Measurements from ENCODE around the gene GRID1.

GRID1 gene

DNA sequence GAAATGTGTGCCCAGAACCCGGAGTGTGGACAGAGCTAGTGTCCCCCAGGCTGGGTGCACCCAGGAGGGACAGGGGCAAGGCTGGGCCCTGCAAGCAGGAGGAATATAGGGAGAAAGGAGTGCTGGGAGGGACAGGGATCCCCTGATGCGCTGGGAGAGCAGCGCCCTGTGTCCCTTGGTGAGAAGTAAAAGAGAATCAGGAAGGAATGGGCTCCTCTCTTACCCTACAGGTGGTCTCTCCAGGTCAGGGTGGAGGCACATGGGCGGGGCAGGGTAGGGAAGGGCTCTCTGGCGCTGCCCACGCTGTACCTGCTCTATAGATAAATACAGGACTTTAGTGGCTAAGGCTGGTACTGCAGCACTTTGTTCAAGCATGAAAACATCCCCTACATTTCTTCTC is 753.8 kb downstream of the GRID1 start:
- no peak for TF ChIP-seq ZFX (IDR thresholded peaks at IDR 0.05; ENCODE audit: borderline replicate concordance)
- TF ChIP-seq, protein P1, sequence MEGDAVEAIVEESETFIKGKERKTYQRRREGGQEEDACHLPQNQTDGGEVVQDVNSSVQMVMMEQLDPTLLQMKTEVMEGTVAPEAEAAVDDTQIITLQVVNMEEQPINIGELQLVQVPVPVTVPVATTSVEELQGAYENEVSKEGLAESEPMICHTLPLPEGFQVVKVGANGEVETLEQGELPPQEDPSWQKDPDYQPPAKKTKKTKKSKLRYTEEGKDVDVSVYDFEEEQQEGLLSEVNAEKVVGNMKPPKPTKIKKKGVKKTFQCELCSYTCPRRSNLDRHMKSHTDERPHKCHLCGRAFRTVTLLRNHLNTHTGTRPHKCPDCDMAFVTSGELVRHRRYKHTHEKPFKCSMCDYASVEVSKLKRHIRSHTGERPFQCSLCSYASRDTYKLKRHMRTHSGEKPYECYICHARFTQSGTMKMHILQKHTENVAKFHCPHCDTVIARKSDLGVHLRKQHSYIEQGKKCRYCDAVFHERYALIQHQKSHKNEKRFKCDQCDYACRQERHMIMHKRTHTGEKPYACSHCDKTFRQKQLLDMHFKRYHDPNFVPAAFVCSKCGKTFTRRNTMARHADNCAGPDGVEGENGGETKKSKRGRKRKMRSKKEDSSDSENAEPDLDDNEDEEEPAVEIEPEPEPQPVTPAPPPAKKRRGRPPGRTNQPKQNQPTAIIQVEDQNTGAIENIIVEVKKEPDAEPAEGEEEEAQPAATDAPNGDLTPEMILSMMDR (IDR thresholded peaks at IDR 0.05): peak; percentile 22
- H3K27ac ChIP-seq: no peak overlapping the region

DNA sequence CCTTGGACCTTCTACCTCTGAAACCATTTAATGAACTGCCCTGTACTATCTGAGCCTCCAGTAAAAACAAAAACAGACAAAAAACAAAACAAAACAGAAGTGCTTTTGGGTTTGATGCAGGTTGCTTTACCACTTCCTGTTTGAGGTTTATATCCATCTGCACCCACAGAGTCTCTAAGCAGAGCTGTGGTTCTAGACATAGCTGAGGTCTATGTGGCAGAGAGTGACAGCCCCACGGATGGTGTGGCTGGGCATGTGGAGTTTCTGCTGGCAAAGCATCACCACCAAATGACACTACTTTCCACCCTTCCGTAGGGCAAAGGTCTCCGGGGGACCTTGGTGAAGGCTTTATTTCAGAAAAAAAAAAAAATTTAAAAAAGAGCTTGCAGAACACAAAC is 754.2 kb downstream of the GRID1 start:
- no peak overlapping the region for H3K27ac ChIP-seq
- no peak for TF ChIP-seq ZFX (IDR thresholded peaks at IDR 0.05; ENCODE audit: borderline replicate concordance)
- TF ChIP-seq, protein P1 (IDR thresholded peaks at IDR 0.05): no peak

- TF ChIP-seq, protein P1 (IDR thresholded peaks at IDR 0.05): no peak
- TF ChIP-seq ZFX (IDR thresholded peaks at IDR 0.05; ENCODE audit: borderline replicate concordance): no peak
- no peak overlapping the region for H3K27ac ChIP-seq
These were observed 754.7 kb downstream of the GRID1 start for GRCh38 chr10:85611746-85612377.

GRCh38 chr10:85611093-85611740 is 755.4 kb downstream of the GRID1 start:
- no peak for TF ChIP-seq ZFX (IDR thresholded peaks at IDR 0.05; ENCODE audit: borderline replicate concordance)
- TF ChIP-seq, protein P1 (IDR thresholded peaks at IDR 0.05): no peak
- H3K27ac ChIP-seq: no peak overlapping the region

DNA sequence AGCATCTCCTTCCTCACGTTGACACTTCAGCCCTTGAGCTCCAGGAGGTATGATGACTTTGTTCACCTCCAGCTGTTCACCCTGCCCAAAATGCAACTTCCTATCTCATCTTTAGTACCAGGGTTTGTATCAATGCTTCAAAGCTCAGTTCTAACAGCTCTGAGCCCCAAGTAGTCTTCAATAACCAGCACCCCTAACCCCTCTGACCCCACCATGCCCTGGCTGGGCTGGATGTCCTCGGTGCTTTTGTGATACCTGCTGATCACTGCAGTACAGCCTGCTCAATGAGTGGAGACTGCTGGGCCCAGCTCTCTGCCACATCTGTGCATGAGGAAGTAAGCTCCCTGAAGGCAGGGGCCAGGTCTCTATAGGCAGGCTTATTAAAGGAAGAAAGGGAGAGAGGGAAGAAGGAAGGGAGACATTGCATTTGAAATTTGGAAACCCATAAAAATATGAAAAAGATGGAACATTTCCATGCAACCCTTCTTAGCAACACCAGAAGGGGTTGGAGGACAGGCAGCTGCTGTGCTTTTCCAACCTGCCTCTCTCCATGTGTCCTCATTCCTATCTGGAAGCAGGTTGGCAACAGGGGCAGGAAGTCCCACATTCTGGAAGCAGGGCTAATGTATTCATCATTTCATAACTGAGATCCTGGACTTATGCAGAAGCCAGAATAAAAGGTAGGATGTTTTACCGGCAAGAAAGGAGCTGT is 756.1 kb downstream of the GRID1 start:
- TF ChIP-seq ZFX (IDR thresholded peaks at IDR 0.05; ENCODE audit: borderline replicate concordance): no peak
- TF ChIP-seq, protein P1 (IDR thresholded peaks at IDR 0.05): no peak
- no peak overlapping the region for H3K27ac ChIP-seq

DNA sequence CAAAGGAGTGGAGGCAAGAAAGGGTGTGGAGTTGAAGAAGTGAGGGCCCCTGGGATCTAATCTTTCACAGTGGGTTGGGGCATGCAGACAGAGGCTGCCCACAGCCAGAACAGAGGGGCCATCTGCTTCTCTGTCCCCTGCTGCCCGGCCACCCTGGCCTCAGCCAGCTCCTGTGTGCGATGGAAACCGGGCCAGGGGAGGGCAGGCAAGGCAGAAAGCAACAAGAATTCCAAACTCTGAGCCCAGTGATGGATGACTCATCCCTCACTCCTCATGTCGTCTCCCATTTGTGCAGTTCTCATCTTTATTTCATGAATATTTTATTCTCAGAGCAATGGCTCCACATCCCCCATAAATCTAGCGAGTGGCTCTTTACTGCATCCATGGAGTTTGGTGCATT is 757.1 kb downstream of the GRID1 start:
- TF ChIP-seq, protein P1 (IDR thresholded peaks at IDR 0.05): no peak
- TF ChIP-seq ZFX (IDR thresholded peaks at IDR 0.05; ENCODE audit: borderline replicate concordance): no peak
- H3K27ac ChIP-seq: no peak overlapping the region

GRCh38 chr10:85608706-85609105 is 757.9 kb downstream of the GRID1 start:
- no peak overlapping the region for H3K27ac ChIP-seq
- TF ChIP-seq ZFX (IDR thresholded peaks at IDR 0.05; ENCODE audit: borderline replicate concordance): no peak
- TF ChIP-seq, protein P1 (IDR thresholded peaks at IDR 0.05): no peak

All from 22Rv1 (cell line).